GM12801 (cell line): Measurements from ENCODE around the gene SLC8A3.

Experiments used
- CTCF ChIP-seq: IDR thresholded peaks from one replicate; pipeline ENCODE4 v1.5.1; 2011; ENCODE audit warnings: control low read depth; ENCODE audit not compliant: insufficient read length; ENCODE audit errors: extremely low read depth

The SLC8A3 gene

DNA sequence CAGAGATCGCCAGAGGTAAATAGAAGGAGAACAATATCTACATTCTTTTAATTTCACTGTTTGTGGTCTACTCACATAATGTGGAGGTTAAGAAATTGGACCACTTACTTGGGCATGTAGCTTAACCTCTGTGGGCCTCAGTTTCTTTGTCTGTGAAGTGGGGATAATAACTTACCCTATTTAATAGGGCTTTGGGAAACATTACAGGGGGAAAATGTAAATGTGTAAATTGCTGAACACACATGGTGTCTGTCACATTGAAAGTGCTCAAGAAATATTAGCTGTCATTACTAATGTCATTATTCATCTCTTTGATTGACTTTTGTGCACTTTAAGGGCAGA, 140.5 kb downstream of the SLC8A3 start:
- no peak for TF ChIP-seq CTCF

GRCh38 chr14:70047598-70048312, 141.0 kb downstream of the SLC8A3 start:
- TF ChIP-seq CTCF: no peak

GRCh38 chr14:70045844-70046535, 142.8 kb downstream of the SLC8A3 start:
- TF ChIP-seq CTCF: no peak

DNA sequence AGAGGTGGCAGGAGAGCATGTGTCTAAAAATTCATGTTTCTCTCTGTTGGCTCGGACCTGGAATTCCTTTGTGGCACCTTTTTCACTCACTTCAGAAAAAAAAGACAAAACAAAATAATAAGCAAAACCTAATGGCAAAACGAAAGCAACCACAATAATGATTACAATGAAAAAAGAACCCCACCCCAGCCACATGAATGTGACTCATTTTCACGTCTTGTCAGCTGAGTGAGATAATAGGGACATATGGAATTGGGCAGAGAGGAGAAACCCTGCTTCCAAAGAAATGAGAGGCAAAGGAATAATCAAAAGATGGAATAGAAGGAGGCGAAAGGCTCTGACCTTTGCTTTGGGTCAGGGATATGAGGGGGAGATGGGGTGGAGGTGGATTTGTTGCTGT, 143.4 kb downstream of the SLC8A3 start:
- TF ChIP-seq CTCF: no peak

GRCh38 chr14:70043001-70043400, 145.8 kb downstream of the SLC8A3 start:
- TF ChIP-seq CTCF: no peak

DNA sequence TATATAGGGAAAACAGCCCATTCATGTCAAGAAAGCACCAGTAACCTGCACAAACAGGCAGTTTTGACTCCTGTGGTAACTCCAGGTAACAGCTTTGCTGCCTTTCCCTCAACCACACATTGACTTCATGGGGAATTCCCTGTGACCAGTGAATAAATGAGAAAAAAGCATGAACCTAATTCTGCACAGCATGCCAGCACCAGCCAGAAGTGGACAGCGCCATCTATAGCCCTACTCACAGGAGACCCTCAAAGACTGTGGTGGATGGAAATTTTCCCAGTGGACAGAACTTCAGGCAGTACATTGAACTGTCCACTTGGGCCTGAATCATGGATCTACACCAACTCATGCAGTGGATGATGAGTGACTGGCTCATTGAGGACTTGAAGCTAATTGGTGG, 152.1 kb downstream of the SLC8A3 start:
- TF ChIP-seq CTCF: no peak

DNA sequence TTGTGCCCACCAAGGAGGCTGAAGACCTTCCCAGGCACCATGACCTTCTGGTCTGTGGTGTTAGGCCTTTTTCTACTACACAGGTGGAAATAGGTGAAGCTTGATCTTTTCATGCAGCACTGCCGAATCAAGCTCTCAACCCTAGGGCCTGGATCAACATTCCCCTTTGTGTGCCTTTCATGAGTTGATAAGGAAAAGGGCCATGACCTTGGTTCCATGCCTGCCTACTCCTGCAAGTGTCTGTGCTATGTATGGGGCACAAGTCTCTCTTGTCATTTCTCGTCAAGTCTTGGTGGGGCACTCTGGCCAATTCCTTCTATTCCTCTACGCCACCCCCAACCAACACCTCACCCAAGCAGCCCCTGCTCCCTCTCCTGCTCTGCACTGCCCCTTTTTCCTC, 154.5 kb downstream of the SLC8A3 start:
- TF ChIP-seq CTCF: no peak
